ENCODE data around the gene GRM5.

GRCh38 chr11:88469561-88470225 lies 596.1 kb downstream of the GRM5 start:
- TF ChIP-seq EZH2 (IDR thresholded peaks at IDR 0.05) (no peak), CTCF (IDR thresholded peaks at IDR 0.05) (no peak), EZH2phosphoT487 (IDR thresholded peaks at IDR 0.05) (no peak)

Measured in neural progenitor cell (in vitro differentiated cells).